Esophagus muscularis mucosa (tissue), 4 donors: ENCODE results near the gene PIM1.

ENCODE experiments used
- EP300 ChIP-seq: sonication (generic); formaldehyde crosslinking; IDR thresholded peaks from one replicate; pipeline ENCODE4 v1.6.1; 2017; ENCODE audit warnings: antibody characterized with exemption
- POLR2A ChIP-seq: fragments of 450-650 bp; IDR thresholded peaks from one replicate; pipeline ENCODE4 v1.6.1; 2017; ENCODE audit warnings: antibody characterized with exemption, moderate library complexity, mild to moderate bottlenecking, low read depth
- POLR2AphosphoS5 ChIP-seq, 2 donors: sonication (generic); formaldehyde crosslinking; IDR thresholded peaks; one replicate each; pipeline ENCODE4 v1.6.1; 2017; ENCODE audit warnings: antibody characterized with exemption in 2 of 2
- TF ChIP-seq, protein P1 (sequence below), 3 experiments: fragments of 200-600 bp in 2 of 3; fragments of 450-650 bp in 1 of 3; sonication (generic) in 2 of 3; IDR thresholded peaks; one replicate each; pipeline ENCODE4 v1.5.1; 2017 to 2019; ENCODE audit warnings: antibody characterized with exemption in 3 of 3, mild to moderate bottlenecking in 2 of 3, moderate library complexity in 1 of 3

DNA sequence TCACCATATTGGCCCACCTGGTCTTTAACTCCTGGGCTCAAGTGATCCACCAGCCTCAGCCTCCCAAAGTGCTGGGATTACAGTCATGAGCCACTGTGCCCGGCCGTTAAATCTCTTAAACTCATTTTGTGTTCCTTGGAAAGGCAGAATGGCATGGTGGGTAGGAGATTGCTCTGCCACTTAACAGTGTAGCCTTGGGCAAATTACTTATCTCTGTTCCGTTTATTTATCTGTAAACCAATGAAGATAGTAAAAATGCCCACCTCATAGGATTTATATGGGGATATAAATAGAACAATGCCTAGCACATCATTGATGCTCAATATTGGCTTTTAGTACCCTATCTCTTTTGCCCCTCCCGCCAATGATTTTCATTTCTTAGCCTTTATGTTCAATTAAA, 7.2 kb upstream of the PIM1 start:
- TF ChIP-seq, protein P1, sequence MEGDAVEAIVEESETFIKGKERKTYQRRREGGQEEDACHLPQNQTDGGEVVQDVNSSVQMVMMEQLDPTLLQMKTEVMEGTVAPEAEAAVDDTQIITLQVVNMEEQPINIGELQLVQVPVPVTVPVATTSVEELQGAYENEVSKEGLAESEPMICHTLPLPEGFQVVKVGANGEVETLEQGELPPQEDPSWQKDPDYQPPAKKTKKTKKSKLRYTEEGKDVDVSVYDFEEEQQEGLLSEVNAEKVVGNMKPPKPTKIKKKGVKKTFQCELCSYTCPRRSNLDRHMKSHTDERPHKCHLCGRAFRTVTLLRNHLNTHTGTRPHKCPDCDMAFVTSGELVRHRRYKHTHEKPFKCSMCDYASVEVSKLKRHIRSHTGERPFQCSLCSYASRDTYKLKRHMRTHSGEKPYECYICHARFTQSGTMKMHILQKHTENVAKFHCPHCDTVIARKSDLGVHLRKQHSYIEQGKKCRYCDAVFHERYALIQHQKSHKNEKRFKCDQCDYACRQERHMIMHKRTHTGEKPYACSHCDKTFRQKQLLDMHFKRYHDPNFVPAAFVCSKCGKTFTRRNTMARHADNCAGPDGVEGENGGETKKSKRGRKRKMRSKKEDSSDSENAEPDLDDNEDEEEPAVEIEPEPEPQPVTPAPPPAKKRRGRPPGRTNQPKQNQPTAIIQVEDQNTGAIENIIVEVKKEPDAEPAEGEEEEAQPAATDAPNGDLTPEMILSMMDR (IDR thresholded peaks at IDR 0.05), result no peak
- TF ChIP-seq POLR2AphosphoS5 (IDR thresholded peaks at IDR 0.05) (no peak), POLR2A (no peak), EP300 (no peak)
